Amygdala (tissue), 56 donors: ENCODE data around the gene AFAP1.

Experiments used
- DNase-seq, 56 donors: peaks; one replicate each; lab custom pipeline; 2025; lab: John Stamatoyannopoulos, UW

The AFAP1 gene

DNA sequence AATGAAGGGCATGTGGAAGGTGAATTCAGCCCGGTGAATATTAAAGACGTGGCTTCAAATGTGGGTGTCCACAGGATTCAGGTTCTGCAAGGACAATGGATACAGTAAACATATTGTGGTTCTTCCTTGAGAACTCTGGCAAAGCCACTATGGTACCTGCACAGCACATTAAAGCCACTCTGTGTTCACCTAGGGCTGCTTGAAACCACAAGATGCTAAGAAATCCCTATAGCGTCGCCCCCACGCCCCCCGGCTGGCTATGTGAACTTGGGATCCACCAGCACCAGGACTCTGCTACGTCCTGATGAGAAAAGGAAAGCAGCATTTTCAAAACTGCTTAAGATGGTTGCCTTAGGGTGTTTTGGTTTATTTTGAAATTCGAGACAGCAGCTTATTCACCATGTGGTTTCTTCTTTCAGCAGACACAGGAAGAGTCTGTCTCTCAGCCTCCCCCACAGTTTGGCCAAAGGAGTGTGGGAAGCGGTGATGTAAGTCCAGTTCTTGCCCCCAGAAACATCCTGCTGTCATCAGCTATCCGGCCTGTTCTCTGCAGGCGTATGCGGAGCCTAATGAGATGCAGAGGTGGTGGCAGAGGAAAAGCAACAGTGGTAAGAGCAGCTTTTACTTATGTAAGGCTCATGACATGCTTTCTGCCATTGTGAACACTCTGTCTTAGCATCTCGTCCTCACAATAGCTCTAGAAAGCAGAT is 111.5 kb downstream of the AFAP1 start:
- peak in 22 of 56 donors; percentile 14 to 80 (median 38) for DNase-seq

DNA sequence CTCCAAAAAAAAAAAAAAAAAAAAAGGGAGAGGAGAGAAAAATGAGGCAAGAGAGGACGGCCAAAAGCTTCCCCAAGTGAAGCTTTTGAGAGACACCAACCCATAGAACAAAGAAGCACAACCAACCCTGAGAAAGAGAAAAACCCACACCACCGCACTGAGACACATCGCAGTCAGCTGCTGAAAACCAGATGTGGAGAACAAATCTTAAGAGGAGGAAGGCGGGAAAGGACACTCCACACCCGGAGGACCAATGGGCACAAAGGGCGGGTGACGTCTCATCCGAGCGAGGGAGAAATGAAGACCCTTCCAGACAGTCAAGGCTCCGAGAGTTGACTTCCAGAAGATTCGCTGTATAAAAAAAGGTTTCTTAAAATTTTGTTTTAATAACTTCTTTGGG is 112.1 kb downstream of the AFAP1 start:
- no peak for DNase-seq

DNA sequence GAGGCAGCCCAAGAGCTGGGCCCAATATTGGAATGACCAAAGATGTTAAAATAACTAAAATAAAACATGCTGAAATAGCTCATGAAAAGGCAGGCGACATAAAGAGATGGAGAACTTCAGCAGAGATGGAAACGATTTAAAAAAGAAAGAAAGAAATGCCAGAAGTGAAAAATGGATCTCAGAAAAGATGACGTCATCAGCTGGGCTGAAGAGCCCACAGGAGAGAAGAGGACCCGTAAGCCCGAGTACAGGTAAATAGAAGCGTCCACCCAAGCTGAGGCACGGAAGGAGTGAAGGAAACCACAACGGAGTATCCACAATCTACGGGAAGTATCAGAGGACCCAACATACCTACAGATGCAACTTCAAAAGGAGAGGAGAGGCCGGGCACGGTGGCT is 112.8 kb downstream of the AFAP1 start:
- no peak for DNase-seq

DNA sequence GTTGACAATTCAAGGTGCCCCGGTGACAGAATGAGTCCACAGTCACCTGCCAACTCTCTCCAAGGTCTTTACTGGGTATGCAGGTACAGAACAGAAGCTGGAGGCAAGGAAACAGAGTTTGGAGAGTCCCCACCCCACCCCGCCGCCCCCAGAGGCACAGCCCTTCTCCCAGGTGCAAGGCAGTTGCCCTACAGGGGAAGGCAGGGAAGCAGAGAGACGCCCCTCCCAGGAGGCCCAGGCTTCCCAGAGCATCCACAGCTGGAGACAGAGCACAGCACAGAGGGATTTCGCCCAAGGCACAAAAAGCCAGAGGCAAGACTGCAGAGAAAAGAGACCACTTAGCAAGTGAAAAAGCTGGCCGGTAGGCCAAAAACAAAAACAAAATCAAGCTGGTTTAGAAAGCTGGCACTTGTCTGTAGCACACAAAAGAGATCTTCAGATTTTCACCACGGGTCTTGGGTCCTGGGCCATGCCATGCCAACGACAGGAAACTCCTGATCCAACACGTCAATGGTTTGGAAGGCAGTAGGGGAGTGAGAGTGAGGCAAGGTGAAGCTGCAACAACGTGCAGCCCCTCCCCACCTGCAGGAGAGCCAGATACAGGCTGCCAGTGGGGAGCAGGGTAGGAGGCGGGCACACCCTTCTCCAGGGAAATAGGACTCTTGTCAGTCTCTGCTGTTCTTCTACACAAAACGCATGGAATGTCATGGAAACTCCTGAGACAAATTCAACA is 113.3 kb downstream of the AFAP1 start:
- DNase-seq: no peak

DNA sequence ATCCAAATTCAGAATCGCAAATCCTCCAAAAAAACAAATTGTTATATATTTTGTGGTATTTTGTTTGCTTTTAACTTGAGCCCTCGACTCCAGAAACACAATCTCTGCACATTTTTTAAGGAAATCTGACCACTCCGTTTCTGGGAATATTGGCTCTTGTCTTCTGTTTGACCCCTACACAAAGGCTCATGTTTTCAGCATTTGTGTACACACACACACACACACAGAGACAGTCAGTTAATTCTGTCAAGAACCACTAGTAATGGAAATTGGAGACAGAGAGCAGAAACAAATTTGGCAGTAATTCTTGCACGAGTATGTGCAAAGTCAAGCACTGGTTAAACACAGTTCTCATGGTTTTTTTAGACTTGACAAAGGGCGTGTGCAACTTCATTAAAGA is 115.4 kb downstream of the AFAP1 start:
- DNase-seq: no peak

DNA sequence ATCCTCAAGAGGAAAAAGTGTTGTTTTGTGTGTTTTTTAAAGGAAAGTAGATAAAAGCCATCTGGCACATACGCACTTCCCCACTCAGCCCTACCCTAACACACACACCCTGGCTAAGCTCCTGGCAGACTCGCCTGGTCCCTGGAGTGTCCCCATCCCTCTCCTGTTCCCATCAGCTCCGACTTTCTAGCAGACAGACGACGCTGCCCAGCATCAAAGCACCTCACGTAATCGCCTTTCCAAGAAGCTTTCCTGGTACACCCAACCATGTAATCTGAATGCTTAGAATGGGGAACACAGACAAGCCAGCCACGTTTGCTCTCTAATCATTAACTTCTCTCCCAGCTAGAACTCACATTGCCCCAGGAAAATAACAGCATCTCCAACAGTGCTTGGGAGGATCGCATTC is 116.2 kb downstream of the AFAP1 start:
- DNase-seq: peak in 2 of 56 donors; percentile 13 to 27

DNA sequence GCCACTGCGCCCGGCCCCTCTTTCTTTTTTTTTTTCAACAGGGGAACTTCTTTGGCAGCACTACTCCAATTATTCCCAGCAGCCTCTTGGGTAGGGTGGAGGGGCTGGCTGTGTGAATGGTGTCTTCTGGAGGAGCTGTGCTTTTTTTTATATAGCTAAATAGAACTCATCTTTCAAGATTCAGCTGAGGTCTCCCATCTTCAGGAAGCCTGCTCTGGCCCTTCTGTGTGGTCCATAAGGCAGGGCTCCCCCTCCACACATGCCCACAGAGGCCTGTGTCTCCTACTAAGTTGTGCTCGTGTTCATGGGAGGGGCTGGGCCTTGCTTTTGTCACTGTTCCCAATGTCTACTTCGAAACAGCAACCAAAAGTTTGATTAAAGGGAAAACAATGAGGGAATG is 116.8 kb downstream of the AFAP1 start:
- DNase-seq: no peak

DNA sequence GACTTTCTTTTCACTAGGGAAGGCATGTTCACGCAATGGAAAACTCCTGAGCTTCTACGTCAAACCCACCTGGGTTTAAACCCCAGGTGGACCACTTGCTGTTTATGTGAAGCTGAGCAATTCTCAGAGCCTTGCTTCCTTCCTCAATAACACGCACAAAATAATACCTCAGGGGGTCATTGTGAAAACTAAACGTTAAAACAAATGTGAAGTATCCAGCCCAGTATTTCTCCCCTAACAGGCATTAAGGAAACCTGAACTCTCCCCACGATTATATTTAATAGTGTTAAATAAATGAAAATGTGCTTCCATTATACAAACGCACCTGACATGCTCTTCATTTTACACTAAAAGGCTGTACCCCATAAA is 117.5 kb downstream of the AFAP1 start:
- no peak for DNase-seq

DNA sequence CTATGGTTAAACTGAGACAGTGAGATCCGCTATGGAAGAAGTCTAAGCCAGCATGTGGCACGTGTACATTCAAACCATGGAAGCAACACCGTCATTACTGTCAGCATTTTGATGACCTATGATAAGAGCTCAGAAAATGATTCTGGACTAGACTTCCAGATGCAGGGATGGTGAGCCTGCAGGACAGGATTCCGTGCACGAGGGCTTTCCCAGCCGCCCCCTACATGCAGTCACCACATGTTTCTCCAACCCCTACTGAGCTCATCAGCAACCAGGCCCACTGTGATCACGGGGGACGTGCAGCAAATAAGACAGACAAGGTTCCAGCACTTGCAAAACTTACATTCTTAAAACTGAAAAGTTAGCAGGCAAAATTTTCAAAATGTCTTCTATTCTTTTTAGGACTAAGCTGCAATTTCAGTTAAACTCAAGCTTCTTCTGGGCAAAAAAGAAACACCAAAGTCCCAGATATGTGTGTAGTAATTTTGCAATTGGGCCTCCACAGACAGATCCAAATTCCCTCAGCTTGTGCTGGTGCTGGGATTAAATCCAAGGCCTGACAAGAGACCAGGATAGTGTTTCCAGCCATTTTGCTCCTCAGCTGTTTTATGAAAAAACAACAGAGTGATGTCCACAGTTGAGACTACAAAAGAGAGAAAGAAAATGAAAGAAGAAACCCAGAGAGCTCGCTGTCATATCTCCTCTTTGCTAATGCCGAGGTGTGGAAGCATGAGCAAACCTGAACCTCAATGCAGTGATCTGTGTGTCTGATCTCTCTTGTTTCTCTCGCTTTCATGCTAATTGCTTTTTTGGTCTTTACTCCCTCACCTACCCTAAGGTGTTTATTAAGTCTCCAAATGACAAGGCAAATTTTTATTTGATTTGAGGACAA is 118.2 kb downstream of the AFAP1 start:
- no peak for DNase-seq

DNA sequence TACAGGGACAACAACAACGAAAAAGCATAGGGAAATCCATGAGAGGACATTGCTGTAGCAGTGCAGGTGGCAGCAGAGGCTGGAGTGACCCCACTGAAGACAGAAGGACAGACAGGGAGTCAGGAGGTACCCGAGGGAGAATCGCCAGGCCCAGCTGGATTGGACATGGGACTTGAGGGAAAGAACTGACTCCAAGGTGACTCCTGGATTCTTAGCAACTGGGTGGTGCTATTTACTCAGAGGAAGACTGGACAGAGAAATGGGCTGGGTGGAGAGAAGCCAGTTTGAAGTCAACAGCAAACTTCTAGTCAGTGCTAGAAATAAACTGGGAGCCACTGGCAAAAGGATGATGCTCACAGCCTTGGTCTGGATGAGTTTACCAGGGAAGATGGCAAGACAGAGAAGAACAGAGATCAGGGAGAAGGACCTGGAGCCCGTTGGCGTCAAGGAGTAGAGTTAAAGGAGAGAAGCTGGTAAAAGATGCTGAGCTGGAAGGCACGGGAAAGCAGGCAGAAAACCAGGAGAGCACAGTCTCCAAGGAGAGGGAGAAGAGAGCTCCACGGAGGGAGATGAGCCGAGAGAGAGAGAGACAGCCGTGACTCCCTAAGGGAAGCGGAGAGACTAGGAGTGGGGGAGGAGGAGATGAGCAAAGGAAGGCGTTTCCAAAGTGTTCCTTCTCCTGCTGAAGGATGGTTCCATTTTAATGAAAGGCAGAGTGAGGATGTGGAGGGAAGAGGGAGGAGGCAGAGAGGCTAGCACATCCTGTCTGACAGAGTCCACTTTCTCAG is 119.4 kb downstream of the AFAP1 start:
- DNase-seq: no peak

DNA sequence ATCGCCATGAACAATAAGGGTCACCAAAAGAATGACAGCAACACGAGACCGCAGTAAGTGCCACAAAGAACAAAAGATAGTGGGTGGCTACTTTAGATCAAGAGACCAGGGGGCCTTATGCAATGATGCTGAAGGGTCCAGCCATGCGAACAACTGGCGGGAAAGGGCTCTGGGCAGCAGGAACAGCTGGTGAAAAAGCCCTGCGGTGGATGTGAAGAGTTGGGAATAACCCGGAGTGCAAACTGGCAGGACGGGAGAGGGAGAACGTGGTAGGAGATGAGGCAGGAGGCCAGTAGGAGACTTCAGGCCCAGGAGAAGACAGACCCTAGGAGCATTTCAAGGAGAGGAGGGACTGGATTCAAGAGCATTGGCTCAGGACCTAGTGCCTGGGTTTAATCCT is 120.2 kb downstream of the AFAP1 start:
- no peak for DNase-seq

DNA sequence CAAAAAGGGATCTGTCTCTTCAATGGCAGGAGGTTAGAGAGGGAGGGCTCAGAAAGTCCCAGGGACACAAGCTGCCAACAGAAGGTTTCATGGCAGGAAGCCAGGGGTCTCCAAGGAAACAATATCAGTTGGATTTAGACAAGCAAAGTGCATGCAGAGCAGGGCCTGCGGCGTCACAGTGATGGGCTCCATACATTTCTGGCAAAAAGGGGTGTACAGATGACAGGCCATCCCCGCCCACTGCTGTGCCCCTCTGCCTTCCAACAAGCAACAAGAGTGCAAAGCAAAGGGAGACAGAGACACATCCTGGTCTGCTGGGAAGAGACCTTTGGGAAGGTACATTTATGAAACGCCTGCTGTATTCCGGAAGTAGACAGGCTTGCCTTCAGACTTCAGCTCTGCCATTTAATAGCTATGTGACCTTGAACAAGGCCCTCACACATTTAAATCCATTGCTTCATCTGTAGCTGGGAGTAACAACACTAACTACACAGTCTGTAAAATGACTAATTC is 121.2 kb downstream of the AFAP1 start:
- DNase-seq: no peak

DNA sequence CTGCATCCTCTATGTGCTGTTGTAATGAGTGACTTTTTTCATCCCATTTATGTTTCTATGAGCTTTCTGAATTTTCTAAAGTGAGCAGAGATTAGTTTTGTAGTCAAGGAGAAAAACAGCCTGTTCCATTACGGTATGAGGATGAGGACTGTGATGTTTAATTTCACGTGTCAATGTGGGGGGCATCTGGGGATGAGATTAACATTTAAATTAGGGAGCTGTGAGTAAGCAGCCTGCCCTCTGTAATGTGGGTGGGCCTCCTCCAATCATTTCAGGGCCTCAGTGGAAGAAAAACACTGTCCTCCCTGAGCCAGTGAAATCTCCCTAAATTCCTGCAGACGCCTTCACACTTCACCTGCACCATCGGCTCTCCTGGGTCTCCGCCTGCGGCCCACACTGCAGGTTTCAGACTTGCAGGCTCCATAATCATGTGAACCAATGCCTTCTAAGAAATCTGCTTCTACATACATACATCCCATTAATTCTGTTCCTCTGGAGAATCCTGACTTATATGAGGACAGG is 121.7 kb downstream of the AFAP1 start:
- DNase-seq: peak in 1 of 56 donors; percentile 53

DNA sequence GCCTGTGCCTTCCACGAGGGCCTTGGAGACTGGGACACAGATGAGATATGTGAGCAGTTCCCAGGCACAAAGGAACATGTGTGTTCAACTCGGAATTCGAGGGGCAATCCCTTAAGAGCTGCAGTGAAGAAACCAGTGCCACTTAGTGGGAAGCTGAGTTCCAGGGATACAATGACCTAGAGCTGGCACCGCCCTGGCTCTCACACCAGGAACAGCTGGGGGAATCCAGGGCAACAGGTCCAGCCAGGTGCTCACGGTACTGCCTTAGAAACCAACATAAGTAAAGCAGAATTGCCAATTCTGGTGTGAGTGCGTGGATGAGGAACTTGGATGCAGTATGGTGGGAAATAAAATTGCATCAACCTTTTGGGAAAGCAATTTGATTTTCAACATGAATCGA is 122.9 kb downstream of the AFAP1 start:
- no peak for DNase-seq

DNA sequence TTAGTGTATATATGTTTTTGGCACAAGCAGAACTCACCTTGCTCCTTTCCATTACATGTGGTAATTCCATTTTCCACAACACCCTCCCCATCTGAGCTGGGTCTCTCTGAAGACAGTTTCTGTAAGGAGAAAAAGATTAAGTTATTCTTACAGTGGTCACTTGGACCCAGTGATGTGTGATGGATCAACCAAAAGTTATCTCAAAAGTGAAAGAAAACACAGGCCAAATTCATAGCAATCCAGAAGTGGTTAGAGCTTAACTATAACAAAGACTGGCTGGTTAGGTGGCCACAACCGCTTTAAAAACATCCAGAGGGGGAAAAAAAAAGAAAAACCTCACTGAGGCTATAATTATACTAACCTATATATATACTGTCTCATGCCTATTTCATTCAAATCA is 123.7 kb downstream of the AFAP1 start:
- DNase-seq: no peak

DNA sequence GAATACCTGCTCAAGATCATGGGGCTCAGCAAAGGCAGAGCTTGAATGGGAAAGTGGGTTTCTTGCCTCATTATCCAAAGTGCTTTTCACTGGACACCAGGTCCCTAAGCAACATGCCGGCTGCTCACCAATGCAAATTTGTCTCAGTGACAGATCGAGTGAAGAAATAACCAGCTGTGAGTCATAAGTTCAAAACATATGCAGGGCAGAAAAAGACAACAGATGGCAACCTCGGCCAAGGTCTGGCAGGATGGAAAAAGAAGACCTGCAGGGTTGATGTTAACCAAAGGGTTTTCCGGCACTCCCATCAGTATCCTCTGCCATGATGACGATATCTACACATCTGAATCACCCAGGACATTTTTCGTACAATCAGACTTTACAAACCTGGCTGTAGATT is 124.1 kb downstream of the AFAP1 start:
- DNase-seq: no peak

DNA sequence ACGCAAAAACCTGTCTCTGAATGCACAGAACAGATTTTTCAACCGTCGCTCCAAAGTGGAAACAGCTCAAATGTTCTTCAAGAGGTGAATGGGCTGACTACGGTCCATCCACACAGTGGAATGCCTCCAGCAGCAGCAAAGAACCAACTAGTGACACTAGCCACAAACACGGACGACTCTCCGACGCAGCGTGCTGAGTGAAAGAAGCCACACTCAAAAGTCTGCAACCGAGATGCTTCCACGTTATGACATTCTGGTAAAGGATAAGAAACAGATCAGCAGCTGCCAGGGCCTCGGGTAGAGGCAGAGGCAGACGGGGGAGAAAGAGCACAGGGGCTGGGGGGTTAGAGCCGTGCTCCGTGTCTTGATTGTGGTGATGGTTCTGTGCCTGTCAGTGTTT is 125.2 kb downstream of the AFAP1 start:
- DNase-seq: no peak

DNA sequence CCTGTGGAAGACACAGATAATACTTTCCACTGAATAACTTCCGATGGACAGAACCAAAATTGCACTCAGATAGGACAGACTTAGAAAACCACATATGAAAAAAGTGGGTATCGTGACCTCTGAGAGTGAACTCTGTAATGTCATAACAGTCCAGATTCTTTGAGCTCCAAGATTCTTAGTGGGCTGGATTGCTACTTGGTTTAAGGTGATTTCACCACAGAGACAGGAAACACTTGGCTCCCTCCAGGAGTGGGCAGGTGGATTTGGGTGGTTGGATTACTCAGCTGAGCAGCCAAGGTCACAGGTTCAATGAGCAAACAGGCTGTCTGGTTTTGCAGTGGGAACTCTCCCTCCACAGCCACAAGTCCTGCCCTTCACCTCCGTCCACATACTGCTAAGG is 126.0 kb downstream of the AFAP1 start:
- DNase-seq: no peak

DNA sequence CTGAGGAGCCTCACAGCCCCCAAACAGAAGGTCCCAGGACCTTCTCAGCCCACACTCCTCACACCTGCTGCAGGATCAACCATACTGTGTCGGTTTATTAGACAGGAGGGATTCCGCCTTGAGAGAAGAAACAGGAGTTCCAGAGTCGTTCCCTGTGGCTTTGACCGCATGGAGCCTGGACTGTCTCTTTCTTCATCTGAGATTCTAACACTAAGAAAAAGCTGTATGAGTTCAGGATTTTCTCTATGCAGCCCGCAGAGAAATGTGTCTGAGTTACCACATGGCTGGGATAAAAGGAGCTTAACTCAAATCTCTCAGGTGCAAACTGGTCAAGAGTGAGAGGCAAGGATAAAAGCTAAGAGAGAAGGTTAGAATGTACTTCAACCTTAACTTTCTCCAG is 126.7 kb downstream of the AFAP1 start:
- no peak for DNase-seq

DNA sequence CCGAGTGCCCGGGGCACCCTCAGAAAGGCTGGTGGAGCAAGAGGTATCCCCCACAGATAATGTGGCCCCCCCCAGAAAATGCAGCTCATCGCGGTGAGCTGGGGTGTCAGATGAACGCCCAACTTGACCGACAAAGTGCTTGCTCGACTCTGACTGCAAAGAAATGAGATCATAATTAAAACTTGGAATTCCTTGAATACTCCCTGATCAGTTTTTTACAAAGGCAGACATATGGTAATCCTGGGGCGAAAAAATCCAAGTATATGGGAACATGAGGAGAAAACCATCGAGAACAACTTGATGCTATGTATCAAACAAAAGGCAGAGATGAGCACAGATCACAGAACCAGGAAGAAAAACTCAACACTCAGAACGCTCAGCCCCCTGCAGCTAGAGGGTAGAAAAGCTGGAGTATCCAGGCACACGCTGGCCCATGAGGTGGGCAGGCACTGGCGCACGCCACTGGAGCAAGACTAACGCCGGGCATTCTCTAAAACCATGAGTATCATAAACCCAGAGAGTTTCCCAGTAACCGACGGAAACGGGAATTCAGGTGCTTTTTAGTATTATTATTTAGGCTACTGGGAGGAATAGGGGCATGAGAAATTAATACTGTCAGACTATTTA is 127.3 kb downstream of the AFAP1 start:
- DNase-seq: no peak
